NCI-H2196 treated with DMSO at 0.1 percent for 48 hours (cell line): Measurements from ENCODE around the gene TNFRSF25.

Experiments used
- DNase-seq: peaks from one replicate; lab custom pipeline; 2025; ENCODE audit not compliant: unreplicated experiment; lab: John Stamatoyannopoulos, UW

Gene TNFRSF25

DNA sequence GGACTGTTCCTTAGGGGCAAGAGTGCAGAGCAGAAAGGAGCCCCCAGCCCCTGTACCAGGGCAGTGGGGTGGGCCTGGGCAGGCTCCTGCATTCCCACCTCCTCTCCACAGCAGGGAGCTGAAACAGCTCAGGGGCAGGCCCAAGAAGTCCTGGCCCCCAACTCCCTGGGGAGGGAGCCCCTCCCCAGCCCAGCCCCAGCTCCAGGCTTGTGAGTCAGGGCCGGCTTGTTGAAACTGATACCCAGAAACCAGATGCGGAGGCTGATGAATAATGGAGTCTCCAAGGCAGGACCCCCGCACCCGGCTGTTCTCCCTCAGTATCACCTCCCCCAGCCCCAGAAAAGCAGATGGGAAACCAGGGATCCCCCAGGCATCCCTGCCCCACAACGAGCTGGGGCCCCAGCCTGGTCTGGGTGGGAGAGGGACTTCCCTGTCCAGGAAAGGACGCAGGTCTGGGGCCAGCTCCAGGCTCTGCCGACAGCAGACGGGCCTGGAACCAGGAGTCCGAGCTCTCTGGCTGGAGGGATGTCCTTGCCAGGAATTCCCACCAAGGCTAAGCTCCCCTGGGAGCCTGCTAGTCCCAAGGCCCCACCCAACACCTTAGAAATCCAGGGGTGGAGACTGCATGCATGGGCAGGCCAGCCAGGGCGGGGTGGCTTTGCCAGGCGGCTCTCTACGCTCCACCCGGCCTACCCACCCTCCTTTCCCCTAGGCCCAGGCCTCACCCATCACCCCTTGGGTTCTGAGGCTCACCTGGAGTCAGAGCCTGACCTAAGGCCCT lies 22.8 kb upstream of the TNFRSF25 start:
- DNase-seq, result no peak

- no peak for DNase-seq
These were observed 22.0 kb upstream of the TNFRSF25 start for GRCh38 chr1:6487804-6488484.

GRCh38 chr1:6486433-6487011 lies 20.5 kb upstream of the TNFRSF25 start:
- DNase-seq, result peak; percentile 42

- no peak for DNase-seq
These were observed 19.5 kb upstream of the TNFRSF25 start for GRCh38 chr1:6485168-6486101.

- DNase-seq, result no peak
These were observed 18.8 kb upstream of the TNFRSF25 start for GRCh38 chr1:6484826-6485167.

DNA sequence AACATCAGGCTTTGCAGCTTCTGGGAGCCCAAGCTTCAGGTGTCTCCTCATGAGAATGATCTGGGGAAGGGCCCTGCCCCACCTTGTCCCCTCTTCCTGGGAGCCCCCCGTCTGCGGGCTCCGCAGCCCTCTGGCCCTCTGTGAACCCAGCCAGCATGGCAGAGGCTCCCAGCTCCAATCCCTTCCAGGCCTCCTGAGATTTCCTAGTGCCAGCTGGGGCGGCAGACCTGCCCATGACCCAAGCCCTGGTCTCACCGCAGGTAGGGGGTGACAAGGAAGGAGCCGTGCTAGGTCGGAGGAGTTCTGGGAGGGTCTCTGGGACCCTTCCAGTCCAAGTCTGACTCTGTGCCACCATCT lies 17.8 kb upstream of the TNFRSF25 start:
- no peak for DNase-seq

GRCh38 chr1:6483017-6483760 lies 17.2 kb upstream of the TNFRSF25 start:
- peak; percentile 41 for DNase-seq

DNA sequence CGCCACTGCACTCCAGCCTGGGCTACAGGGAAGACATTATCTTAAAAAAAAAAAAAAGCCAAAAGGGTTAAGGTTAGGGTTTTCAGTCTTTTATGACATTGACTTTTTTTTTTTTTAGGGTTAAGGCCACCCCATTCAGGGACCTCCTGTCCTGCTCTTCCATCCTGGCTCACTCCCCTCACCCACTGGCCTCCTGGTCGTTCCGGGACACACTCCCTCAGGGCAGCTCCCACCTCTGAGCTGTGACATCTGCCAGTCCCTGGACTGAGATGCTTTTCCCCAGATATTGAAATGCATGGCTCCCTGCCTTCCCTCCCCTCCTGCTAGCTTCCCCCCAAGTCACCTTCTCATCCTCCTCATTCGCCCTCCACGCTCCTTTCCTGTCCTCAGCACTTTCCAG lies 15.8 kb upstream of the TNFRSF25 start:
- DNase-seq, result no peak

- no peak for DNase-seq
These were observed 11.3 kb upstream of the TNFRSF25 start for GRCh38 chr1:6477039-6477820.

DNA sequence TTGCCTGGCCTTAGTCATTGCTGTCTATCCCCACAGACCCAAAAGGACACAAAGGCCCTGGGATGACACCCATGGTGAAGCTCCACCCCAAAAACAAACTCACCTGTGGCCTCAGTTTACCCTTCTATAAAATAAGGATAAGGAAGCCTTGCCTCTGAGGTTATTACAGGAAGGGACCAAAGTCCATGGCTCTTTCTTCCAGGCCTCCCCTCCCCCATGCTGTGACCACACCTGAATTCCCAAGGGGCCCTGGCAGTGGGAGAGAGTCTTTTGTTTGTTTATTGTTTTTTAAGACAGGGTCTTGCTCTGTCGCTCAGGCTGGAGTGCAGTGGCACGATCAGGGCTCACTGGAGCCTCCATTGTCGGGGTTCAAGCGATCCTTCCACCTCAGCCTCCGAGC lies 10.5 kb upstream of the TNFRSF25 start:
- no peak for DNase-seq

DNA sequence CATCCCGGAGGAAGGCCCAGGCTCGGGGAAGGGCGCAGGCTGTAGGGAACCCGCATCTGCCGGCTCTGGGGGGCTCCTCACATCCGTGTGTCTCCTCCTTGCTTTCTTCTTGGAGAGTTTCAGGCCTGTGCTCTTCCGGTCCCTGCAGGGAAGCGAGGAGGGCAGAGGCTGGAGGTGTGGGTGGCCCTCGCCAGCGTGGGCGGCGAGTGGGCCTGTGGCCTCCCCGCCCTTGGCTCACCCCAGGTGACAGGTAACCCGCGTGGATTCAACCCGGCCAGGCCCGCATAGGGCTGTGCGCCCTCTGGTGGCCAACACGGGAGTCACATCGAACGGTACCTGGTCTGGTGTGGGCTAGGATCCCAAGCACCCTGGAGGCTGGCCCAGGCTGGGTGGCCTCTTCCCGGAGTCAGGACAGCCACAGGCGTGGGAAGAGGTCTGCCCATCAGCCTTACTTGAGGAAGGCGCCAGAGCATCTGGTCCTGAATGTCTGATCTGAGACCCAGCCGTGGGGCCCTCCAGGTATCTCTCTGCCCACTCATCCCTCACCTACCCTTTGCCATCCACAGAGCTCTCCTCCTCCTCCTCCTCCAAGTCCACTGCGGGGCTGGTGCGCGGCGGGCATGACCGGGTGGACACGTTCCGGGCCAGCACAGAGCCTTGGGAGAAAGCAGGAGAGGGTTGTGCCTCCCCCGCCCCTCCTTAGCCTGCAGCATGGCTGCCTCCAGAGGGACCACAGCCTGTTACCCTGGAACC lies 9.6 kb upstream of the TNFRSF25 start:
- no peak for DNase-seq

DNA sequence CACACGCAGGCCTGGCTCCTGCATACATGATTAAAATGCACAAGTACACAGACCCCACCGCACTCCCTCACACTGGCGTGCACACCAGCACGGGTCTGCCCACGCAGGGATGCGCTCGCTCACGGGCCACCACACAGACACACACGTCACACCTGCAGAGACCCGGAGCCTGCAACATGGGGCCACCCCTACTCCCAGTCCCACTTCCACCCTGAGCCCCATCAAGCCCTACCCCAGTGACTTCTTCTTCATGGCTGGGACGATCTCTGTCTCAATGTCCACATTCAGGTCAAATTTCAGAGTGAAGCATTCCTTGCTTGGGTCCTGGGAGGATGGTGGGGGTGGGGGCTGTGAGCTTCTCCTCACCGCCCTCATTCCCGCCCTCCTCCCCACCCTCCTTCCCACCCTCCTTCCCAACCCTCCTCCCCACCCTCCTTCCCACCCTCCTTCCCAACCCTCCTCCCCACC lies 8.9 kb upstream of the TNFRSF25 start:
- DNase-seq, result no peak

- DNase-seq, result peak; percentile 82
These were observed 8.2 kb upstream of the TNFRSF25 start for GRCh38 chr1:6473974-6474814.

DNA sequence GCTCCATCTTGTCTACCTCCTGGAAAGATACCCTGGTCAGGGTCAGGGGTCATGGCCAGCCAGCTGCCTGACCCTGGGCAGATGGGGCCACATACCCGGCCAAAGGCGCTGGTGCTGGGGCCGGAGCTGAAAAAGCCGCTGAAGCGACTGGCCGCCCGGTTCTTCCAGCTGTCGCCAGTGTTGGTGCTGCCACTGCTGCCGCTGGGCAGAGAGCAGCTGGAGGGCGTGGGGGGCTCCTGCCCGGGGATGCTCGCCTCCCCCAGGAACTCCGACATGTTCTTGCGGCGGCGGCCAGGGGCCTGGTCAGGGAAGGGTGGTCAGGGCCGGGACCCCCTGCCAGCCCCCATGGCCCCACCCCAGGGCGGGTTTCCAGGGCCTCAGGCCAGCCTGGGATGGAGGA lies 7.2 kb upstream of the TNFRSF25 start:
- no peak for DNase-seq

- no peak for DNase-seq
These were observed 6.4 kb upstream of the TNFRSF25 start for GRCh38 chr1:6472391-6472790.

DNA sequence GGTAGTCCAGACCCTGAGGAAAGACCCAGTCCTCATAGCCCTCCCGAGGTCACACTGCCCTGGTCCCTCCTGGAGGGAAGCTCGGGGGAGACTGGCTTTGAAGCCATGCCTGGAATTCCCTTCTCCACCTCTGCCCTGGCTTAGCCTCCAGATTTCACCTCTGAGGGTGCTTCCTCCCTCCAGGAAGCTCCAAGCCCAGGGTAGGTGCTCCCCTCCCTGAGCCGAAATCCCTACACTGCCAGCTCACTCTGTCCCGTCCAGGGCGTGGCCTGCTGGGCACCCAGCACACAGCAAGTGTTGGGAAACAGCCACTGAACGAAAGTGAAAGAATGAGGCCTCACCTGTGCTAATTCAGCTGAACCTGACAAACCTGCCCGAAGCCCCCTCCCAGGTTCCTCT lies 6.0 kb upstream of the TNFRSF25 start:
- DNase-seq, result no peak

GRCh38 chr1:6471086-6471969 lies 5.4 kb upstream of the TNFRSF25 start:
- DNase-seq, result no peak
